Activated CD8-positive, alpha-beta T cell treated with anti-CD3 and anti-CD28 coated beads for 36 hours (primary cell): ENCODE data around the gene MRO. TPM values are rescaled to one million over a fixed set of nuclear protein-coding genes. Genes with fewer than 3 reads are reported as not detected.

Source experiments
- ATAC-seq: fragments of 200-7000 bp; cut with Tn5 transposase; one replicate; pipeline ENCODE4 v1.10.0; 2021; ENCODE audit warnings: mild to moderate bottlenecking, moderate library complexity
- CTCF ChIA-PET: fragments of 350-600 bp; sonication (Branson Sonifier 250); formaldehyde crosslinking; loops from one replicate; lab custom pipeline; 2021; ENCODE audit warnings: antibody characterized with exemption; lab: Charles Lee
- POLR2A ChIA-PET: fragments of 350-600 bp; sonication (Branson Sonifier 250); formaldehyde crosslinking; loops from one replicate; lab custom pipeline; 2021; ENCODE audit warnings: antibody characterized with exemption; lab: Charles Lee
- DNase-seq: peaks from one replicate; pipeline ENCODE4 v3.0.0-alpha.2; 2020
- H3K27ac Mint-ChIP-seq: one replicate; pipeline ENCODE4 v1.8.0; 2021; ENCODE audit warnings: mild to moderate bottlenecking, mixed read lengths
- H3K27me3 Mint-ChIP-seq: one replicate; pipeline ENCODE4 v1.8.0; 2021; ENCODE audit warnings: mixed read lengths
- H3K36me3 Mint-ChIP-seq: one replicate; pipeline ENCODE4 v1.8.0; 2021; ENCODE audit warnings: low read depth, mixed read lengths
- H3K4me1 Mint-ChIP-seq: one replicate; pipeline ENCODE4 v1.8.0; 2021; ENCODE audit warnings: low read depth, mixed read lengths
- H3K4me3 Mint-ChIP-seq: one replicate; pipeline ENCODE4 v1.8.0; 2021; ENCODE audit warnings: mild to moderate bottlenecking, moderate library complexity, mixed read lengths
- H3K9me3 Mint-ChIP-seq: one replicate; pipeline ENCODE4 v1.8.0; 2021; ENCODE audit warnings: mixed read lengths
- intact Hi-C: fragments of 100-400 bp; cut with micrococcal nuclease; formaldehyde crosslinking; loops from one replicate; pipeline ENCODE4 v1.10.0; 2022
- total RNA-seq, 2 experiments: library from RNA; stranded (reverse); gene quantifications; one replicate each; pipeline ENCODE4 v1.2.3, GENCODE V29; 2021
- TF ChIP-seq, protein P1 (sequence below): fragments of 200-600 bp; IDR thresholded peaks from one replicate; pipeline ENCODE4 v1.8.0; 2022; ENCODE audit warnings: antibody characterized with exemption, mild to moderate bottlenecking

MRO gene
- total RNA-seq, 2 experiments from 2014 or later, result not detected

DNA sequence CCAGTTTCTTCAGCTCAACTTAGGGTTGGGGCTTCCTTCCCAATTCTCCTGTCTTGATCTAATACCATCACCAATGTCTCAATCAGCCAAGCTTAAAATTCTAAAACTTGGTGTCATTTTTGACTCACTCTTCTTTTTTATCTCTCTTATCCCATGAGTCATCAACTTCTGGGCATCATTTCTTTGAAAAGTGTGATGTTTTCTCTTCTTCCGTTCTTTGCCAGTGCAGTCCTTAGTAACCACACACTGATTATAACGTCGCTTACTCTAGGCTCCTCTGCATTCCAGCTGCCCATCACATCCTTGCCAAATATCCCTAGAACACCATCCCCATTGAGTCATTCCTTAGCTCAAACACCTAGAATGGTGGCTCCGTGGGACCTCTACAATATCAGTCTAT, 27.4 kb upstream of the MRO start:
- Mint-ChIP-seq H3K36me3 (no peaks in the 10 kb centered on the region), H3K27ac (no peak overlapping the region), H3K27me3 (no peaks in the 10 kb centered on the region), H3K9me3 (no peaks in the 10 kb centered on the region), H3K4me3 (no peak overlapping the region), H3K4me1 (no peaks in the 10 kb centered on the region)
- no peak for ATAC-seq
- CTCF ChIA-PET, result interaction anchor here (2.7 kb wide), 1 partner anchor 27 kb away, joined by 10 read pairs; the partner anchor contains the start of gene MRO
- POLR2A ChIA-PET, result interaction anchor here (1.1 kb wide), 1 partner anchor 13 kb away, joined by 3 read pairs; no protein-coding TSS in a partner anchor
- intact Hi-C loops, result no loop called here
- DNase-seq, result no peak
- TF ChIP-seq, protein P1, sequence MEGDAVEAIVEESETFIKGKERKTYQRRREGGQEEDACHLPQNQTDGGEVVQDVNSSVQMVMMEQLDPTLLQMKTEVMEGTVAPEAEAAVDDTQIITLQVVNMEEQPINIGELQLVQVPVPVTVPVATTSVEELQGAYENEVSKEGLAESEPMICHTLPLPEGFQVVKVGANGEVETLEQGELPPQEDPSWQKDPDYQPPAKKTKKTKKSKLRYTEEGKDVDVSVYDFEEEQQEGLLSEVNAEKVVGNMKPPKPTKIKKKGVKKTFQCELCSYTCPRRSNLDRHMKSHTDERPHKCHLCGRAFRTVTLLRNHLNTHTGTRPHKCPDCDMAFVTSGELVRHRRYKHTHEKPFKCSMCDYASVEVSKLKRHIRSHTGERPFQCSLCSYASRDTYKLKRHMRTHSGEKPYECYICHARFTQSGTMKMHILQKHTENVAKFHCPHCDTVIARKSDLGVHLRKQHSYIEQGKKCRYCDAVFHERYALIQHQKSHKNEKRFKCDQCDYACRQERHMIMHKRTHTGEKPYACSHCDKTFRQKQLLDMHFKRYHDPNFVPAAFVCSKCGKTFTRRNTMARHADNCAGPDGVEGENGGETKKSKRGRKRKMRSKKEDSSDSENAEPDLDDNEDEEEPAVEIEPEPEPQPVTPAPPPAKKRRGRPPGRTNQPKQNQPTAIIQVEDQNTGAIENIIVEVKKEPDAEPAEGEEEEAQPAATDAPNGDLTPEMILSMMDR, result no peak

- Mint-ChIP-seq H3K27me3 (peaks cover 1% of the 10 kb centered on the region), H3K4me3 (no peak overlapping the region), H3K36me3 (no peaks in the 10 kb centered on the region), H3K27ac (no peak overlapping the region), H3K9me3 (no peaks in the 10 kb centered on the region), H3K4me1 (no peaks in the 10 kb centered on the region)
- ATAC-seq, result no peak
- CTCF ChIA-PET, result interaction anchor here (2.7 kb wide), 1 partner anchor 25 kb away, joined by 10 read pairs; the partner anchor contains the start of gene MRO
- TF ChIP-seq, protein P1, result no peak
- POLR2A ChIA-PET, result no interaction called here
- intact Hi-C loops, result no loop called here
- DNase-seq, result no peak
These were observed 25.1 kb upstream of the MRO start for GRCh38 chr18:50844960-50845359.

DNA sequence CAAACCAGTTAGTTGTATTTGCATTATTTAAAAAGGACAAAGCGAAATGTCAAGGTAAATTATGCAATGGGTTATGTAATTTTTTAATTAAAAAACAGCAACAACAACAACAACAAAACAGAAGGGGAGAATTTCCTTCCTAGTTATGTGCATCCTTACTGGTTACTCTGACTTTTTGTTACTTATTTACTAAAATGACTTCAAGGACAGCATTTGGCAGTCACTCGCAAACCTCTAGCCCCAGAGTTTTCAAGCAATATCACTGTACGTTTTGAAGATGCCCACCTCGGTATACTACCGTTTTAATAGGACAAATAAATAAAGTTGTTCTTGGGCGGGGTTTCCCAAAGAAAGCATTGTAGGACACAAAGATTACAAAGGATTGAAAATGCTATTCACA, 24.7 kb upstream of the MRO start:
- DNase-seq (no peak), ATAC-seq (no peak)
- ChIA-PET CTCF (interaction anchor here (2.7 kb wide), 1 partner anchor 24 kb away, joined by 10 read pairs; the partner anchor contains the start of gene MRO), POLR2A (no interaction called here)
- Mint-ChIP-seq H3K4me1 (no peaks in the 10 kb centered on the region), H3K4me3 (no peak overlapping the region), H3K27ac (no peak overlapping the region), H3K36me3 (no peaks in the 10 kb centered on the region), H3K9me3 (no peaks in the 10 kb centered on the region), H3K27me3 (peaks cover 1% of the 10 kb centered on the region)
- TF ChIP-seq, protein P1, result no peak
- intact Hi-C loops, result no loop called here

- Mint-ChIP-seq H3K4me3 (no peak overlapping the region), H3K4me1 (no peaks in the 10 kb centered on the region), H3K27ac (no peak overlapping the region), H3K9me3 (no peaks in the 10 kb centered on the region), H3K27me3 (peaks cover 1% of the 10 kb centered on the region), H3K36me3 (no peaks in the 10 kb centered on the region)
- intact Hi-C loops, result no loop called here
- DNase-seq (no peak), ATAC-seq (no peak)
- TF ChIP-seq, protein P1, result no peak
- POLR2A ChIA-PET, result interaction anchor here (0.6 kb wide), 1 partner anchor 254 kb away, joined by 3 read pairs; no protein-coding TSS in a partner anchor
- CTCF ChIA-PET, result no interaction called here
These were observed 23.0 kb upstream of the MRO start for GRCh38 chr18:50842846-50843245.

- intact Hi-C loops, result no loop called here
- H3K27ac Mint-ChIP-seq, result no peak overlapping the region
- POLR2A ChIA-PET, result no interaction called here
- no peaks in the 10 kb centered on the region for H3K9me3 Mint-ChIP-seq
- no peak overlapping the region for H3K4me3 Mint-ChIP-seq
- CTCF ChIA-PET, result interaction anchor here (1.6 to 4.0 kb wide), 2 partner anchors 10 to 20 kb away, joined by 3 to 13 read pairs; partner anchors contain the start of gene MRO
- TF ChIP-seq, protein P1, result no peak
- H3K36me3 Mint-ChIP-seq, result no peaks in the 10 kb centered on the region
- peaks cover 3% of the 10 kb centered on the region for H3K27me3 Mint-ChIP-seq
- DNase-seq (no peak), ATAC-seq (no peak)
- peaks cover 3% of the 10 kb centered on the region for H3K4me1 Mint-ChIP-seq
These were observed 20.2 kb upstream of the MRO start for GRCh38 chr18:50839996-50840395.
